Central memory CD8-positive, alpha-beta T cell (primary cell): Measurements from ENCODE around the gene WDSUB1.

Experiments used
- ATAC-seq: fragments of 150-1000 bp; cut with Tn5 transposase; replicated peaks from 2 replicates; pipeline ENCODE4 v1.10.0; 2022; ENCODE audit warnings: mild to moderate bottlenecking, moderate FRiP score, moderate number of reproducible peaks; ENCODE audit not compliant: poor library complexity, severe bottlenecking; ENCODE audit errors: extremely low read depth
- DNase-seq, 2 donors: peaks; one replicate each; pipeline ENCODE4 v3.0.0; 2021; ENCODE audit warnings: low spot score in 2 of 2
- H3K27ac Mint-ChIP-seq: one replicate; pipeline ENCODE4 v1.8.0; 2022; ENCODE audit warnings: low read depth, mild to moderate bottlenecking, moderate library complexity, mixed read lengths
- H3K27me3 Mint-ChIP-seq: one replicate; pipeline ENCODE4 v1.8.0; 2022; ENCODE audit warnings: mixed read lengths
- H3K36me3 Mint-ChIP-seq: one replicate; pipeline ENCODE4 v1.8.0; 2022; ENCODE audit warnings: mild to moderate bottlenecking, moderate library complexity, mixed read lengths; ENCODE audit not compliant: insufficient read depth
- H3K4me1 Mint-ChIP-seq: one replicate; pipeline ENCODE4 v1.8.0; 2022; ENCODE audit warnings: mixed read lengths
- H3K4me3 Mint-ChIP-seq: one replicate; pipeline ENCODE4 v1.8.0; 2022; ENCODE audit warnings: mild to moderate bottlenecking, moderate library complexity, mixed read lengths
- H3K9me3 Mint-ChIP-seq: one replicate; pipeline ENCODE4 v1.8.0; 2022; ENCODE audit warnings: mixed read lengths

WDSUB1 gene

GRCh38 chr2:159286709-159287441, 372 bp upstream of the WDSUB1 start:
- H3K9me3 Mint-ChIP-seq, result no peaks in the 10 kb centered on the region
- peaks cover 3% of the 10 kb centered on the region for H3K36me3 Mint-ChIP-seq
- ATAC-seq (peak; percentile 95), DNase-seq (peak; percentile 91)
- H3K4me3 Mint-ChIP-seq, result peak overlapping the region; percentile 80
- peaks cover 16% of the 10 kb centered on the region for H3K4me1 Mint-ChIP-seq
- peak overlapping the region; percentile 80 for H3K27ac Mint-ChIP-seq
- no peaks in the 10 kb centered on the region for H3K27me3 Mint-ChIP-seq

GRCh38 chr2:159285433-159285832, 1.1 kb downstream of the WDSUB1 start:
- ATAC-seq, result no peak
- Mint-ChIP-seq H3K36me3 (peaks cover 3% of the 10 kb centered on the region), H3K27ac (peak overlapping the region; percentile 29)

GRCh38 chr2:159283529-159283928, 3.0 kb downstream of the WDSUB1 start:
- H3K27ac Mint-ChIP-seq, result no peak overlapping the region
- DNase-seq (no peak), ATAC-seq (no peak)
- peaks cover 6% of the 10 kb centered on the region for H3K36me3 Mint-ChIP-seq
- H3K9me3 Mint-ChIP-seq, result no peaks in the 10 kb centered on the region
- no peak overlapping the region for H3K4me3 Mint-ChIP-seq
- H3K27me3 Mint-ChIP-seq, result no peaks in the 10 kb centered on the region
- peaks cover 5% of the 10 kb centered on the region for H3K4me1 Mint-ChIP-seq

More at GRCh38 chr2:159285433-159285832, 1.1 kb downstream of the WDSUB1 start:
- no peak for DNase-seq
- Mint-ChIP-seq H3K4me1 (peaks cover 11% of the 10 kb centered on the region), H3K27me3 (no peaks in the 10 kb centered on the region), H3K9me3 (no peaks in the 10 kb centered on the region), H3K4me3 (peak overlapping the region; percentile 80)

GRCh38 chr2:159281002-159281401, 5.5 kb downstream of the WDSUB1 start:
- no peak overlapping the region for H3K27ac Mint-ChIP-seq
- no peaks in the 10 kb centered on the region for H3K27me3 Mint-ChIP-seq
- no peak overlapping the region for H3K4me3 Mint-ChIP-seq
- H3K36me3 Mint-ChIP-seq, result peaks cover 6% of the 10 kb centered on the region
- H3K9me3 Mint-ChIP-seq, result no peaks in the 10 kb centered on the region
- DNase-seq (no peak), ATAC-seq (no peak)
- peaks cover 5% of the 10 kb centered on the region for H3K4me1 Mint-ChIP-seq

- H3K27ac Mint-ChIP-seq, result no peak overlapping the region
- peaks cover 9% of the 10 kb centered on the region for H3K4me1 Mint-ChIP-seq
- H3K27me3 Mint-ChIP-seq, result no peaks in the 10 kb centered on the region
- ATAC-seq, result no peak
- H3K4me3 Mint-ChIP-seq, result no peak overlapping the region
- DNase-seq, result no peak
- H3K9me3 Mint-ChIP-seq, result no peaks in the 10 kb centered on the region
- H3K36me3 Mint-ChIP-seq, result peaks cover 8% of the 10 kb centered on the region
Observed at GRCh38 chr2:159279700-159280099, 6.8 kb downstream of the WDSUB1 start.

- H3K36me3 Mint-ChIP-seq, result peaks cover 20% of the 10 kb centered on the region
- no peak for ATAC-seq
- no peak for DNase-seq
- H3K9me3 Mint-ChIP-seq, result no peaks in the 10 kb centered on the region
- H3K27me3 Mint-ChIP-seq, result no peaks in the 10 kb centered on the region
- H3K27ac Mint-ChIP-seq, result no peak overlapping the region
- H3K4me3 Mint-ChIP-seq, result no peak overlapping the region
- peaks cover 22% of the 10 kb centered on the region for H3K4me1 Mint-ChIP-seq
Observed at GRCh38 chr2:159275111-159275510, 11.4 kb downstream of the WDSUB1 start.

- Mint-ChIP-seq H3K4me3 (no peak overlapping the region), H3K4me1 (peaks cover 37% of the 10 kb centered on the region), H3K27me3 (no peaks in the 10 kb centered on the region), H3K36me3 (peaks cover 18% of the 10 kb centered on the region), H3K9me3 (no peaks in the 10 kb centered on the region), H3K27ac (no peak overlapping the region)
- no peak for ATAC-seq
- no peak for DNase-seq
Observed at GRCh38 chr2:159272156-159272555, 14.3 kb downstream of the WDSUB1 start.

GRCh38 chr2:159270744-159271379, 15.6 kb downstream of the WDSUB1 start:
- H3K36me3 Mint-ChIP-seq, result peaks cover 18% of the 10 kb centered on the region
- no peak for DNase-seq
- no peak overlapping the region for H3K4me3 Mint-ChIP-seq

GRCh38 chr2:159267921-159268320, 18.6 kb downstream of the WDSUB1 start:
- Mint-ChIP-seq H3K27ac (no peak overlapping the region), H3K27me3 (no peaks in the 10 kb centered on the region), H3K4me1 (peaks cover 20% of the 10 kb centered on the region), H3K9me3 (no peaks in the 10 kb centered on the region), H3K4me3 (no peak overlapping the region), H3K36me3 (peaks cover 16% of the 10 kb centered on the region)
- ATAC-seq (no peak), DNase-seq (no peak)

More at GRCh38 chr2:159270744-159271379, 15.6 kb downstream of the WDSUB1 start:
- Mint-ChIP-seq H3K4me1 (peaks cover 37% of the 10 kb centered on the region), H3K9me3 (no peaks in the 10 kb centered on the region), H3K27ac (no peak overlapping the region), H3K27me3 (no peaks in the 10 kb centered on the region)
- no peak for ATAC-seq

GRCh38 chr2:159266554-159266953, 19.9 kb downstream of the WDSUB1 start:
- H3K4me3 Mint-ChIP-seq, result no peak overlapping the region
- peaks cover 28% of the 10 kb centered on the region for H3K4me1 Mint-ChIP-seq
- ATAC-seq (no peak), DNase-seq (no peak)
- H3K36me3 Mint-ChIP-seq, result peaks cover 14% of the 10 kb centered on the region
- no peaks in the 10 kb centered on the region for H3K9me3 Mint-ChIP-seq
- H3K27me3 Mint-ChIP-seq, result no peaks in the 10 kb centered on the region
- no peak overlapping the region for H3K27ac Mint-ChIP-seq

- H3K9me3 Mint-ChIP-seq, result no peaks in the 10 kb centered on the region
- ATAC-seq (no peak), DNase-seq (no peak)
- H3K4me1 Mint-ChIP-seq, result peaks cover 24% of the 10 kb centered on the region
- H3K36me3 Mint-ChIP-seq, result peaks cover 2% of the 10 kb centered on the region
- no peak overlapping the region for H3K27ac Mint-ChIP-seq
- no peaks in the 10 kb centered on the region for H3K27me3 Mint-ChIP-seq
- no peak overlapping the region for H3K4me3 Mint-ChIP-seq
Observed at GRCh38 chr2:159265171-159265576, 21.3 kb downstream of the WDSUB1 start.

GRCh38 chr2:159262904-159263303, 23.6 kb downstream of the WDSUB1 start:
- H3K36me3 Mint-ChIP-seq, result peaks cover 2% of the 10 kb centered on the region
- DNase-seq (no peak), ATAC-seq (no peak)
- peaks cover 8% of the 10 kb centered on the region for H3K4me1 Mint-ChIP-seq
- no peaks in the 10 kb centered on the region for H3K9me3 Mint-ChIP-seq
- no peak overlapping the region for H3K27ac Mint-ChIP-seq
- H3K4me3 Mint-ChIP-seq, result no peak overlapping the region
- H3K27me3 Mint-ChIP-seq, result no peaks in the 10 kb centered on the region

GRCh38 chr2:159262226-159262625, 24.3 kb downstream of the WDSUB1 start:
- Mint-ChIP-seq H3K9me3 (no peaks in the 10 kb centered on the region), H3K27me3 (no peaks in the 10 kb centered on the region), H3K4me1 (peaks cover 8% of the 10 kb centered on the region), H3K4me3 (no peak overlapping the region), H3K27ac (no peak overlapping the region), H3K36me3 (peaks cover 2% of the 10 kb centered on the region)
- DNase-seq, result no peak
- no peak for ATAC-seq
